GM13976 (cell line): ENCODE results near the gene MYORG.

Experiments
- DNase-seq: peaks from one replicate; pipeline ENCODE4 v3.0.0; 2012; ENCODE audit warnings: low spot score
- CTCF ChIP-seq: IDR thresholded peaks from 2 replicates; pipeline ENCODE4 v1.5.1; 2012; ENCODE audit warnings: borderline replicate concordance, mild to moderate bottlenecking; ENCODE audit not compliant: insufficient read depth; ENCODE audit errors: extremely low read depth, missing control alignments, control extremely low read depth
- in situ Hi-C: fragments of 300-500 bp; cut with MboI; formaldehyde crosslinking; loops from one replicate; pipeline ENCODE4 v1.12.0; 2022; ENCODE audit warnings: low sequenced_read_pairs, mixed read lengths, inconsistent platforms; ENCODE audit not compliant: unreplicated experiment

Gene MYORG

GRCh38 chr9:34322899-34323591 lies 53.7 kb downstream of the MYORG start:
- TF ChIP-seq CTCF = no peak
- DNase-seq = no peak
- in situ Hi-C loops = no loop called here

GRCh38 chr9:34321451-34321850 lies 55.2 kb downstream of the MYORG start:
- no peak for TF ChIP-seq CTCF
- no peak for DNase-seq
- in situ Hi-C loops = no loop called here

GRCh38 chr9:34318163-34318790 lies 58.4 kb downstream of the MYORG start:
- DNase-seq = no peak
- TF ChIP-seq CTCF = no peak
- in situ Hi-C loops = no loop called here

- in situ Hi-C loops = no loop called here
- TF ChIP-seq CTCF = no peak
- no peak for DNase-seq
These were observed 59.3 kb downstream of the MYORG start for GRCh38 chr9:34317436-34317835.
